Skeletal muscle tissue (tissue), 4 donors: ENCODE results near the gene PDE10A. TPM values are rescaled to one million over a fixed set of nuclear protein-coding genes. Genes with fewer than 3 reads are reported as not detected.
A peak's percentile ranks its signal among the peaks of the same experiment; 100 is the strongest.

Experiments used
- H3K27ac ChIP-seq: one replicate; pipeline ENCODE4 v1.7.0; 2013; ENCODE audit warnings: mild to moderate bottlenecking, low read depth, low read length, inconsistent platforms
- H3K27me3 ChIP-seq, 3 donors: one replicate each; pipeline ENCODE4 v1.7.0; 2013; ENCODE audit warnings: low read length in 3 of 3; ENCODE audit not compliant: control insufficient read depth in 3 of 3, insufficient read depth in 3 of 3
- H3K36me3 ChIP-seq, 3 donors: one replicate each; pipeline ENCODE4 v1.7.0; 2013; ENCODE audit warnings: low read length in 3 of 3; ENCODE audit not compliant: control insufficient read depth in 3 of 3, insufficient read depth in 3 of 3
- H3K4me1 ChIP-seq, 3 donors: one replicate each; pipeline ENCODE4 v1.7.0; 2013; ENCODE audit warnings: low read length in 3 of 3, mild to moderate bottlenecking in 3 of 3; ENCODE audit not compliant: control insufficient read depth in 3 of 3, insufficient read depth in 3 of 3
- H3K4me3 ChIP-seq, 3 donors: one replicate each; pipeline ENCODE4 v1.7.0; 2013; ENCODE audit warnings: low read length in 3 of 3
- H3K9ac ChIP-seq, 3 donors: one replicate each; pipeline ENCODE4 v1.7.0; 2013; ENCODE audit warnings: low read length in 3 of 3, mild to moderate bottlenecking in 3 of 3, moderate library complexity in 2 of 3, low read depth in 1 of 3
- H3K9me3 ChIP-seq, 3 donors: one replicate each; pipeline ENCODE4 v1.7.0; 2013; ENCODE audit warnings: low read length in 3 of 3; ENCODE audit not compliant: control insufficient read depth in 3 of 3
- total RNA-seq: library from RNA; depleted of rRNA; stranded (reverse); fragments of >200 nt; gene quantifications from one replicate; pipeline ENCODE4 v1.2.3, GENCODE V29; 2014
- donor health status: Osteomylitis.

The PDE10A gene
- total RNA-seq, 1 donor from 2014 or later: 11.0 TPM

DNA sequence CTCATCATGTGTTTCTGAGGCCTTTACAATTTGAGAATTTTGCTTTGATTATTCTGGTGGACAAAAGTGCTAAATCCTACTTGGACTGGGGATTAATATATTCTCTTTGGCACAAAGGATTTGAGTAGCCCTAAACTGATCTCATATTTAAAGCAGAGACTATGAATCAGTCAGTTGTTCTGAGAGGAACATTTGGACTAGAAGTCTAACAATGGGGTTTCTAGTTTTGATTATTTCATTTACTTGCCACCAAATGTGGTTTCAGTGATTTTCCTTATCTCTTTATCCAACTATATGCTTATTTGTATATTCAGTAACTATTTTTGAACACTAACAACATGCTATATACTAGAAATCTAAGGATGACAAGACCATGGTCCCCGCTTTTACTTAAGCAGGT, 81.4 kb downstream of the PDE10A start:
- Histone ChIP-seq H3K9ac (no peak overlapping the region), H3K36me3 (no peaks in the 10 kb centered on the region), H3K4me1 (no peaks in the 10 kb centered on the region), H3K27ac (no peak overlapping the region), H3K27me3 (no peaks in the 10 kb centered on the region), H3K4me3 (no peak overlapping the region), H3K9me3 (peaks cover 0 to 2% (median 0%) of the 10 kb centered on the region in 3 donors)

DNA sequence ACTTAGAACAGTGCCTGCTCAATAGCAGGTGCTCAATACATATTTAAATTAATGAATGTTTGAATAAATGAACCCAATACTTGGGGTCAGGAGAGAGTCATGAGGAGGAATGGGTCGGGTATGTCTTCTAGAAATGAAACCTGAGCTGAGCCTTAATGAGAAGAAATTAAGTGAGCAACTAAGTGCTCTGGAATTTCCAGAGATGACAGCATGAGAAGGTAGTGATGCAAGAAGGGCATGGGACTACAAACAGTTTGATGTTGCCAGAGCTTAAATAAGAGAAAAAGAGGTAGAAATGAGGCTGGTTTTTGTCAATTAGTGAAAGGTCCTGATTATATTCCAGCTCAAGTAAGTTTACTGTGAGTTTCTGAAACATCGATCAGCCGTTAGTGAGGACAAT, 82.9 kb downstream of the PDE10A start:
- H3K9ac ChIP-seq: no peak overlapping the region
- H3K36me3 ChIP-seq: no peaks in the 10 kb centered on the region
- no peak overlapping the region for H3K4me3 ChIP-seq
- H3K4me1 ChIP-seq: no peaks in the 10 kb centered on the region
- no peak overlapping the region for H3K27ac ChIP-seq
- no peaks in the 10 kb centered on the region for H3K27me3 ChIP-seq
- no peaks in the 10 kb centered on the region for H3K9me3 ChIP-seq

GRCh38 chr6:165579151-165579550, 83.9 kb downstream of the PDE10A start:
- H3K36me3 ChIP-seq: no peaks in the 10 kb centered on the region
- H3K27me3 ChIP-seq: no peaks in the 10 kb centered on the region
- no peak overlapping the region for H3K27ac ChIP-seq
- H3K4me1 ChIP-seq: no peaks in the 10 kb centered on the region
- H3K4me3 ChIP-seq: no peak overlapping the region
- no peaks in the 10 kb centered on the region for H3K9me3 ChIP-seq
- no peak overlapping the region for H3K9ac ChIP-seq

DNA sequence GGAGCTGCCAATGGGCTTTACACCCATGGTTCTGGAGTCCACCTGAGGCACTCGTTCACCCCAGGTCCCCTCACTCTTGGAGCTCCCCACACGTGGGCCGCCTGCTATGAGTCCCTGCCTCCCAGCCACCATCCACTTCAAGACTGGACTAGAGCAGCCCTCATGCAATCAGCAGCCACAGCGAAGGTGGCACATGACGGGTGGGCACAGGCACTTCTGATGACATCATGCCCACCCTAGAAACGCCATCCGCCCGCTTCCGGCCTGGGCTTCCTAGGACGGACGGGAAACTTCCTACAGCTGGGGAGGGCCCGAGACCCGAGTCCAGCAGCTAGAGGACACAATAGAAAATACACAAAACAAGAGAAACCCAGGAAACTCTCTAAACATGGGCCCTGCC, 85.5 kb downstream of the PDE10A start:
- no peaks in the 10 kb centered on the region for H3K9me3 ChIP-seq
- H3K9ac ChIP-seq: no peak overlapping the region
- H3K27me3 ChIP-seq: no peaks in the 10 kb centered on the region
- no peaks in the 10 kb centered on the region for H3K4me1 ChIP-seq
- no peaks in the 10 kb centered on the region for H3K36me3 ChIP-seq
- H3K27ac ChIP-seq: no peak overlapping the region
- no peak overlapping the region for H3K4me3 ChIP-seq

GRCh38 chr6:165575158-165575549, 87.9 kb downstream of the PDE10A start:
- Histone ChIP-seq H3K27me3 (no peaks in the 10 kb centered on the region), H3K9ac (no peak overlapping the region), H3K4me3 (no peak overlapping the region), H3K4me1 (no peaks in the 10 kb centered on the region), H3K9me3 (no peaks in the 10 kb centered on the region), H3K27ac (no peak overlapping the region), H3K36me3 (no peaks in the 10 kb centered on the region)

- Histone ChIP-seq H3K27ac (peak overlapping the region; percentile 32), H3K36me3 (no peaks in the 10 kb centered on the region), H3K9ac (no peak overlapping the region), H3K9me3 (no peaks in the 10 kb centered on the region), H3K27me3 (no peaks in the 10 kb centered on the region), H3K4me3 (no peak overlapping the region), H3K4me1 (no peaks in the 10 kb centered on the region)
Measured at GRCh38 chr6:165574220-165575157, 88.6 kb downstream of the PDE10A start.

DNA sequence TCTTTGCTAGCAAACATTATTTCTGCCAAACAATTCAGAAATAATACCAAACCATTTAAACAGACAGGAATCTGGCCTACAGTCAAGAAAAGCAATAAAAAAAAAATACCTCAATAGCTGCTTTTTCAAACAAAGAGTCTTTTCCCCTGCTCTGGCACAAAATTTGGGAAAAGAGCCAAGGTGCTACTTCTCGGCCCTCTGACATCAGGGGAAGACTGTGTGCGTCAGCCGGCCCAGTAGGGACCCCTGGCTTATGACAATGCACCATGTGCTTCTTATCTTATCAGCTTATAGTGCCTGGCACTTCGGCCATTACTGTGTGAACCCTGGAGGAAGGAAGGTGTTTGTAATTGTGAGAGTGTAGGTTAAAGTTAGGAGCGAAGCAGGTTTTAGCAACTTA, 89.4 kb downstream of the PDE10A start:
- Histone ChIP-seq H3K4me3 (no peak overlapping the region), H3K9ac (no peak overlapping the region), H3K36me3 (no peaks in the 10 kb centered on the region), H3K27me3 (no peaks in the 10 kb centered on the region), H3K4me1 (no peaks in the 10 kb centered on the region), H3K27ac (peak overlapping the region; percentile 32), H3K9me3 (no peaks in the 10 kb centered on the region)

DNA sequence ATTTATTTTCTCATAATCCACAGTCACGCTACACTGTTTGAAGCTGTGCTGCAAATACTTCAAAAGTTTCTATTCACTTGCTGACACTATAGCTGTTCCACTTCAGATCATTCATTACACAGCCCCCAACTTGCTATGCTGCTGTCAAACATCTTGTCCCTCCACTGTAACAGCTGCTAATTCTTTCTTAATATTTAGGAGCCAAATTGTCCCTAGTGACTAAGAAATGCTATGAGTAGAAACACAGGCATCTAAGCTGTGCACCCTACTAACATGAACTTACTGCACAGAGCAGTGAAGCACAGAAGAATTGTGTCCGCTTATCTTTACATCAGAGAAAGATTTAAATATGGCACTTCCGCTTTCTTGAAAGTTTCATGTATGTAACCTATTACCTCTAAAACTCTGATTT, 91.3 kb downstream of the PDE10A start:
- Histone ChIP-seq H3K9ac (no peak overlapping the region), H3K36me3 (no peaks in the 10 kb centered on the region), H3K4me3 (no peak overlapping the region), H3K27me3 (no peaks in the 10 kb centered on the region), H3K27ac (no peak overlapping the region), H3K4me1 (no peaks in the 10 kb centered on the region), H3K9me3 (no peaks in the 10 kb centered on the region)

GRCh38 chr6:165571068-165571682, 91.9 kb downstream of the PDE10A start:
- Histone ChIP-seq H3K27ac (no peak overlapping the region), H3K4me3 (no peak overlapping the region), H3K36me3 (no peaks in the 10 kb centered on the region), H3K9ac (no peak overlapping the region), H3K4me1 (no peaks in the 10 kb centered on the region), H3K9me3 (peaks cover 0 to 2% (median 0%) of the 10 kb centered on the region in 3 donors), H3K27me3 (no peaks in the 10 kb centered on the region)

- no peaks in the 10 kb centered on the region for H3K36me3 ChIP-seq
- H3K27me3 ChIP-seq: no peaks in the 10 kb centered on the region
- H3K27ac ChIP-seq: no peak overlapping the region
- H3K9me3 ChIP-seq: peaks cover 0 to 2% (median 0%) of the 10 kb centered on the region in 3 donors
- H3K4me3 ChIP-seq: no peak overlapping the region
- no peaks in the 10 kb centered on the region for H3K4me1 ChIP-seq
- H3K9ac ChIP-seq: no peak overlapping the region
Measured at GRCh38 chr6:165568326-165568725, 94.7 kb downstream of the PDE10A start.
